ENCODE results near the gene VCPKMT.

VCPKMT gene

DNA sequence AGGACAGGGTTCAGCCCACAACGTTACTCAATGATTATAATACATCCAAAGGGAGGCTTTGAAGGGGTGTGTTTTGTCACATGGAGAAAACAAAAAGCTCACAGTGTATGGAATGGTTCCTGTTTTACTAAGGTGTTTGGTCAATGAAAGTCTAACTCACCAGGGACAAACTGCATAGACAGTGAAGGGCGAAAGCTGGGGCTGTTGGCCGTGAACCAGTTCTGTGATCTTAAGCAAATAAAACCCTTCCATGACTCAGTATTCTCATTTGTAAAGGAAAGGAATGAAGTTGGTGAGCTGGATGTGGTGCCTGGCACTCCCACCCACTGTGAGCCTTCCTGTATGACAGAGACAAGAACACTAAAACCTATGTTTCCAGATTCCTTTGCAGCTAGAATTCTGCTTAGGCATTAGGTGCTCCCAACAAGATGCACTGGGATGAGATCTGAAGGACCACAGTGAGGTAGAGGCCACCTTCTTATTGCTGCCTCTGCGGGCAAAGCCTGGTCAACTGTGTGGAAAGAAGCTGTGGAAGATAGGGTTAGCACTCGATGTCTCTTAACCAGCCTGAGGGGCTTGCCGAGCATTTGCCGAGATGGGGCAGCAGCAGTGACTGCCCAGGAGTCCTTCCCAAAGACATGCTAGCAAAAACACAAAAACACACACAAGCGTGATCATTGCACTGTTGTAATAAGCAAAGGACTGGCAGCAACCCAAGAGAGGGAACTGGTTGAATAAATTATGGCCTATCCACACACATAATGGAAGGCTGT is 48.5 kb downstream of the VCPKMT start:
- DNase-seq (ENCODE audit: low spot score) = no peak

DNA sequence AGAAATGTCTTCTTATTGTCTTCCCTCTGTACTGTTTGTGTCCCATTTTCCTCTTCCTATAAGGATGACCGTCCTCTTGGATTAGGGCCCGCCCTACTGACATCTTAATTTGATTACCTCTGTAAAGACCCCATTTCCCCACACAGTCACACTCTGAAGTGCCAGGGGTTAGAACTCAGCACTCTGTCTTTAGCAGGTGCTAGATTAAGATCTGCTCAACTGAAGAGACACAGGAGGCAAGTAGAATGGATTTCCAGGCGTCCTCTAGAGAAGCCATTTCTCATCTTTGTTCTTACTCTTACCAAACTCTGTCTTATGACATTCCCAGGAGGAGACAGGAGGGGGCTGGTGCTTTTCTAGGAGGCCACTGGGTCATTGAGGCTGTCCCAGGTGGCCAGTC is 50.8 kb downstream of the VCPKMT start:
- DNase-seq (ENCODE audit: low spot score) = no peak

DNA sequence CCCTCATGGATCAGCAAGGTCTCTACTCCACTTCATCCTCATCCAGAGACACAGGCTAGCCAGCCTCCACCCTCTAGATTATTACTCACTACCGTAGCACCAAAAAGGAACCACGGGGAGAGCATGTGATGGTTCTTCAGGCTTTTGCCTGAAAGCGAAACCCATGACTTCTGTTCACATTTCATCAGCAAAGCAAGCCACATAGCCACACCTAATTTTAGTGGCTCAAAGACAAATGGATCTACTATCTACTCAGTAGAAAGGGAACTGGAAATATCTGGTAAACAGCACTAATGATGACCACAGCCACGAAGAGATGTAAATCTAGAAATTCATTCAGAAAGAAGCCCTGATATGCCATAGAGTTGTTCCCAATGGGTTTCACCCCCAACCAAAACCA is 51.4 kb downstream of the VCPKMT start:
- DNase-seq (ENCODE audit: low spot score) = no peak

DNA sequence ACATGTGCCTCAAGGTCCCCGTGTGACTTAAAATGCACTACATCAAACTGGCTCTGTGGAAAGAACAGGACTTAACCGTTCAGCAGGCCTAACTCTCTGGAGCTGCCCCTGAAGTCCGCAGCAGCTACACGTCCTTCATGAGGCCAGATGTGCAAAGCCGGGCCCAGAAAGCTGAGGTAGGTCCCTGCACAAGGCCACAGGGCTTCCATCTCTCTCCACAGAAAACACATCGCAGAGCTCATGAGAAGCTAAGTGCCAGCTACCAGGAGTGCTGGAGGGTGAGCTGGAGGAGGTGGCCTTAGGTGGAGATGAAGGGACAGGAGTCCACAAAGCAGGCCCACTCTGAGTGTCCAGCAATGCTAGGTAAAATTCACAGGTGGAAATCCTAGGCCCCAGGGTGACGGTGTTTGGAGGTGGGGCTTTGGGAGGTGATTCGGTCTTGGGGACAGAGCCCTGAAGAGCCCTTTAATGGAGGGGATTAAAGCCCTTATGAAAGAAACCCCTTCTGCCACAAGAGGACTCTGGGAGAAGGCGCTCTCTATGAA is 52.4 kb downstream of the VCPKMT start:
- DNase-seq (ENCODE audit: low spot score) = no peak

DNA sequence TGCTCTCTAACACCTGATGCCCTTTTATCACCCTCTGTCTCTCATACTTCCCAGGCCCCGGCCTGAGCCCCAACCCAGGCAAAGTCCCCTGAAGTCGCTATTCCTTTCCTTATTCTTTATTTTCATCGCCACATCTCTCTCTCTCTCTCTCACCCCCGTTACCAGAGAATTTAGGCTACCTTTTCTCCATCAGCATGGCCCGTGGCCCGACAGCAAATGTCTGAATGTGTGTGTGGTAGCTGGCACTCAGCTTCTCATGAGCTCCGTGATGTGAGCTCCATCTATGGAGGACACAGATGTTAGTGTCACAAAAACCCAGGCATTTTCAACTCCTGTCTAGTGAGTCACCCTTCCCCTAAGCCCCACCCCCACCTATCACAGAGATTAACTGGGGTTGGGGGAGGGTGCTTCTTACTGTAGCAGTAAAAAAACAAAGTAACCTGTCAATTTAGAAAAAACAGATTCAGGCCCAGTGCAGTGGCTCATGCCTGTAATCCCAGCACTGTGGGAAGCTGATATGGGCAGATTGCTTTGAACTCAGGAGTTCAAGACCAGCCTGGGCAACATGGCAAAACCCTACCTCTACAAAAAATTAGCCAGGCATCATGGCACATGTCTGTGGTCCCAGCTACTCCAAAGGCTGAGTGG is 53.8 kb downstream of the VCPKMT start:
- no peak for DNase-seq (ENCODE audit: low spot score)

DNA sequence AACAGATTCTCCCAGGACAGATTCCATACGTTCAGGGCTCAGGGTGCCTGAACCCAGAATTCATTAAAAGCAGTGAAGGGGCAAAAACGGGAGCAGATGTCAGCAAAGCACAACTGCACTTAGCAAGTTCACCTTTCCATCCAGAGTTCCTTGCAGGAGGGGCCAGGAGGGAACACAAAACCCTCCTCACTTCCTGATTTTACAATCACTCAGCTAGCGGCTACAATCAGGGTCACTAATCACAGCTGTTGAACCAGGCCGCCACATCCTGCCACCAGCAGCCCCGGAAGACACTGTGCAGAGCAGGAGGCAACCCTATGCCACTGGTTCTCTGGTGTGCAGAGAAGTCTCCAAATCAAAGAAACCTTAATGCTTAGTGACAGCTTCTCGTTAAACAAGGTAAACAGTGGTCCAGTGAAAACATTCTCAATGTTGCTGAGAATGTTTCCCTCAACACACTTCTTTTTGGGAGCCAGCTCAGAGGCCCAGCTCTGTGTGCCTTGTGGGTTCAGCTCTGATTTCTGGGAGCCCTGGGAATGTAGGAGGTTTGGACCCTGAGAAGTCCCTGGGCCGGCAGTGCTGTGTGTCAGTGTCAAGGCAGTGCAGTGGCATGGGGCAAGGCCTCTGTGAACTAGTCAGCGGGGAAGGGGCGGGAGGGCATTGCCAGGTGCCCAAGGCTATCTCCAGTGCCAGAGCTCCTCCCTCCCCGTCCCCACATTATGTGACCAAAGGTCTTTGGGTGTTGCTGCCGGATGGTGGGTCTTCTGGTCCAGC is 54.5 kb downstream of the VCPKMT start:
- DNase-seq (ENCODE audit: low spot score) = no peak

DNA sequence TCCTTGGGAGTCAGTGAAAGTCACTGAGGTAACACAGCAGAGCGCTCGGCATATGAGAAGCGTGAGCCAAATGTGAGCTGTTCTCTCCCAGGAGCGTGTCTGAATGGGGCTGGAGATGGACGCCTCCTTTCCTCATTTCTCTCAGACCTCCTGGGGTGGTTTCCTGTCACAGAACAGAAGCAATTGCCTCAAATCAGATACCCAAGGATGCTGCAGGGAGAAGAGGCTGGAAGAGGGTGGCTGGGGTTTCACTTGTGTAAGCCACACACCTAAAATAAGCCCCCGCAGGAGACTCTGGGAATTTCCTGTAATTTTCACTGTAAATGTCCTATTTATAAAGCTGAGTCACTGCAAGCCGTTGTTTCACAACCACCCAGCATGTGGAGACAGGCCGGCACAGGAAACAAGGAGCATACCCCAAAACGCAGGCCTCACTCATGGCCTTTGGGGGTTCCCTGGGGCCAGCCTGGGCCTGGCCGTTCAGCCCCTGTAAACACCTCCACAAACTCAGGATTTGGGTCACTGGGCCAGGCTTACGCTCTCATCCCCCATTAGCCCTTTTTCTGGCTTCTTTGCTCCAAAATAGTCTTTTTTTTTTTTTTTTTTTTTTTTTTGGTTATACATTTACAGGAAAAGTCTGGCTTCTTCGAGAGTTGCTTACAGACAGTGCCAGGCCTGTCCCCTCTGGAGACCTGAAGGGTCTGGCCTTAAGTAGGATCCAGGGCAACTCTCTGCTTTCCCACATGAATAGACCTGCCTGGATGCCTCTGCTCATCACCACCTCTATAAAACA is 55.3 kb downstream of the VCPKMT start:
- DNase-seq (ENCODE audit: low spot score) = no peak

DNA sequence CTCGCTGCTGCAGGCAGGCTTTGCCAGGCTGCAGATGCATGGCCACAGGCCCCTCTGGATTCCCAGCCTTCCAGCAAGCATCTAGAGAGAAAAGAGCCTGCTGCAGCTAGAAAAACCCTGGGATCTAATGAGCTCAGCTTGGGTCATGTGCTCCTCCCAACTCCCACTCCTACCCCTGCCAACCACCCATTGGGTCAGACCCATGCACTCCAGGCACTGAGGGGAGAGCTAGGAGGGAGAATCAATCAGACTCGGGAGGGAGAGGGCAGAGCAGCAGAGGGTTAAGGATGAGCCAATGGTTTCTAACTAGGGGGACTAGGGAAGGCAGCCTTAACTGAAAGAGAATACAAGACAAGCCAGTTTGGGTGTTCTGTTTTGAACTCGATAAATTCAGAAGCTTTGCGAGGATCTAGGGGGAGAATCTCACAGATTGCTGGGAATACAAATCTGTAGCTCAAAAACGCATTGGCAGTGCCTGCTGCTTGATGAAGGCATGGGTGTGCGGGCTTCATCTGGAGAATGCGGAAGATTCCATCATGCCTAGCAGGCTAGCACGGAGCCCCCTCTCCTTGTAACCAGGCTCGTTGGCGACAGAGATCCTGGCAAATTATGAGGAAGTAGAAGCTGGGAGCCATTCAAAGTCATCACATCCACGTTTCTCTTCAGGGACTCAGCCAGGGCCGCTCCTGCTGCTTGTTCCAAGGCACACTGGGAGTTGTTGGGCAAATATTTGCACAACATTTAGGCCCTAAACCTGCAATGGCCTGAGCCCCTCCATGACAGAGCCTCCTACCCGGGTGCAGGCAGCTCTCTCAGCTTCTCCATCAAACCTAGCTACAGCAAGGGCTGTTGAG is 56.4 kb downstream of the VCPKMT start:
- DNase-seq (ENCODE audit: low spot score) = no peak
